Measurements from ENCODE around the gene YPEL2. TPM values are rescaled to one million over a fixed set of nuclear protein-coding genes. Genes with fewer than 3 reads are reported as not detected.
"Not testable (repeated sequence)": the region's sequence is repeated elsewhere in the genome, so short reads cannot be mapped to it uniquely, and the experiment has no call there.

YPEL2 gene
- total RNA-seq, 1 experiment from 2014 or later = 4.2 TPM

DNA sequence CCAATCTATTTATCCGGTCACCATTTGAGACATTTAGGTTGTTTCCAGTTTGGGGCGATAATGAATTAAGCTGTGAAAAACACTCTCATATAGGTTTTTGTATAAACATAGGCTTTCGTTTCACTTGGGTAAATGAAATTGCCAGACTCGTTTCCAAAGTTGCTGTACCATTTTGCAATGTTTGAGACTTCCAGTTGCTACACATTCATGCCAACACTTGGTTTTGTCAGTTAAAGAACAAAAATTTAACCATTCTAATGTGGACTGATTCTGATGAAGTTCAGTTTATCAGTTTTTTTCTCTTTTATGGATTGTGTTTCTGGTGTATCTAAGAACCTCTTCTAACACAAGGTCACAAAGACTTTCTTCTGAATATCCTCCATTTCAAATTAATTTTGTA lies 52.4 kb downstream of the YPEL2 start:
- DNase-seq (ENCODE audit: low read depth in 1 of 2, low spot score in 2 of 2) = no peak
- Histone ChIP-seq H3K9me3 (replicated peaks) (no peaks in the 10 kb centered on the region), H3K4me3 (no peak overlapping the region), H3K4me1 (replicated peaks) (peaks cover 5% of the 10 kb centered on the region), H3K27me3 (replicated peaks) (no peaks in the 10 kb centered on the region), H3K27ac (no peak overlapping the region), H3K36me3 (no peaks in the 10 kb centered on the region)

DNA sequence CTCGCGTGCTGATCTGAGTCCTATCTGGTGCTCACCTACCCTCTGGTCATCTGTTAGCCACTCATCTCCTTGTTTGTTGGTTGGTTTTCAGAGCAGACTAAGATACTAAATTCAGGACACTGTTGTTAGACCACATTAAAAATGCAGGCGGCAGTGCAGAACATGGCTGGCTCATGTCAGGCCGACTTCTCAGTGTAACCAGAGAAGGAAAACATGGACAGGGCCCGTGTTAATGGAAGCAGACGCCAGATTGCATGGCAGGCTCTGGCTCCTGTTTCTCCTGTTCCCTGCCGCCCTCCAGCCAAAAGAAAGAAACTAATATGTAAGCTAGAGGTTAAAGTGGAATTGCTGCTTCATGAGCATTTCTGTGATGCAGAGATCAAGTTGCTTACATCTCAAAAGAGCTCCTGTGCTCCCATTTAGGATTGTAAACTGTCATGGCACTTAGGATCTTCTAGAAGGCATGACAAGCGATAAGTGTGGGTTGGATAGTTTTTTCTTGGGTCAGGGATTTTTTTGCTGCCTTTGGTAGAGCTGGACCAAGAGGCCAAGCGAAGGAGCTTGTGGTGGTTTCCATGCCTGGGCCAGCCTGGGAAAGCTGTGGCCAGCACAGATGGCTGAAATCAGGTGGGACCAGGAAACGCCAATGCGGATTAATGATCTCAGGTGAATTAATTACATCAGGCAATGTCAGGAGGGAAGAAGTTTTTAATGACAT lies 56.1 kb downstream of the YPEL2 start:
- no peak for DNase-seq (ENCODE audit: low read depth in 1 of 2, low spot score in 2 of 2)
- no peaks in the 10 kb centered on the region for H3K4me1 ChIP-seq (replicated peaks)
- H3K27ac ChIP-seq = no peak overlapping the region
- no peaks in the 10 kb centered on the region; the same call in 1 of the 2 replicates for H3K9me3 ChIP-seq (replicated peaks)
- H3K4me3 ChIP-seq = no peak overlapping the region
- H3K27me3 ChIP-seq (replicated peaks) = no peaks in the 10 kb centered on the region
- no peaks in the 10 kb centered on the region for H3K36me3 ChIP-seq

DNA sequence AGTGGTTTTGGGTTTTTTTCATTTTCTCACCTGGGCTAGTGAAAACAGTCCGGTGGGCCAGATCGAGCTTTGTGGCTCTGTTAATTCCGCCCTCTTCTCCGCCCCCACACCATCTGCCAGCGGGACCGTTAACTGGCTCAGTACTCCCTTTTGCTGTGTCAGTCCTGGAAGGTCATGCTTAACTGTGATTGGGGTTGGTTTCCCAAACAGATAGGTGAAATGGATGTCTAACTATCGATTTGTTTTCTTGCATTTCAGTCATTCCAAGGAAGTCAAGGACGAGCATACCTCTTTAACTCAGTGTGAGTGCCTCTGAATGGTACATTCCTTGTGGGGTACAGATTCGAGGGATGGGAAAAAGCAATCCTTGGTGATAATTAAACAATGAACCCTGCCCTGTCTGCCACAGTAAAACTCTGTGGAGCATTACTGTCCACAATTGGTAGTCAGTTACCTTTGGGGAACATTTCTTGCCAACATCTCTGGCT lies 56.7 kb downstream of the YPEL2 start:
- Histone ChIP-seq H3K27me3 (replicated peaks) (no peaks in the 10 kb centered on the region), H3K4me1 (replicated peaks) (no peaks in the 10 kb centered on the region), H3K27ac (no peak overlapping the region), H3K4me3 (no peak overlapping the region), H3K36me3 (no peaks in the 10 kb centered on the region), H3K9me3 (replicated peaks) (no peaks in the 10 kb centered on the region; the same call in 1 of the 2 replicates)
- no peak for DNase-seq (ENCODE audit: low read depth in 1 of 2, low spot score in 2 of 2)

DNA sequence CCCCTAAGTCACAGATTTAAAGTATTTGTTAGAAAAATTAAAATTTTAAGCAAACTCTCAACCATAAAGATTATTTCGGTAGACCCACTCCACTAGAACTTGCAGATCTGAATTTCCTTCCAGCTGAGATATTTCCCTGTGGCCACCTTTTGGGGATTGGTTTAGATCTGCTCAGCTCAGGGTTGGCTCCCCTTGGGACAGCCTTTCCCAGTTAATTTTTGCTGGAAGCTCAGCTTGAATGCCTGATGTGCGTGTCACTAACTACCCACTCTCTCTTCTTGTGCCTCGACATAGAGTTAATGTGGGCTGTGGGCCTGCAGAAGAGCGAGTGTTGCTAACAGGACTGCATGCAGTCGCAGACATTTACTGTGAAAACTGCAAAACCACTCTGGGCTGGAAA lies 57.6 kb downstream of the YPEL2 start:
- Histone ChIP-seq H3K4me1 (replicated peaks) (no peaks in the 10 kb centered on the region), H3K27me3 (replicated peaks) (no peaks in the 10 kb centered on the region), H3K36me3 (no peaks in the 10 kb centered on the region), H3K27ac (no peak overlapping the region), H3K9me3 (replicated peaks) (no peaks in the 10 kb centered on the region; the same call in 1 of the 2 replicates), H3K4me3 (no peak overlapping the region)
- DNase-seq (ENCODE audit: low read depth in 1 of 2, low spot score in 2 of 2) = no peak

DNA sequence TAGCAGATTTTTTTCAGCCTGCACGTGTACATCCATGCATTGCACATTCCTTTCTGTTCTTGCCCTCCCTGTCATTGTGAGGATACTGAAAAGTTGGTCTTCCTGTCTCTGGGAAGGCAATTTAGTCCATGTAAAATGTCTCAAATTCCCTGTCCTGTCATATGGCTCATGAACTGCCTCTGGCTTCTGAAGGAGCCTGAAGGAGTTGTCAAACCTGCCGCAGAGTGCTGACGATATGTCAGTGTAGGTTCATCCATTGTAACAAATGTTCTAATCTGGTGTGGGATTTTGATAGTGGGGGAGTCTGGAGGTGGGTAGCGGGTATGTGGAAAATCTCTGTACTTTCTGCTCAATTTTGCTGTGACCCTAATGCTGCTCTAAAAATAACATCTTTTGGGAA lies 59.6 kb downstream of the YPEL2 start:
- no peak overlapping the region for H3K4me3 ChIP-seq
- H3K4me1 ChIP-seq (replicated peaks) = no peaks in the 10 kb centered on the region
- no peaks in the 10 kb centered on the region for H3K27me3 ChIP-seq (replicated peaks)
- H3K9me3 ChIP-seq (replicated peaks) = no peaks in the 10 kb centered on the region; the same call in 1 of the 2 replicates
- H3K36me3 ChIP-seq = no peaks in the 10 kb centered on the region
- H3K27ac ChIP-seq = no peak overlapping the region
- DNase-seq (ENCODE audit: low read depth in 1 of 2, low spot score in 2 of 2) = no peak

DNA sequence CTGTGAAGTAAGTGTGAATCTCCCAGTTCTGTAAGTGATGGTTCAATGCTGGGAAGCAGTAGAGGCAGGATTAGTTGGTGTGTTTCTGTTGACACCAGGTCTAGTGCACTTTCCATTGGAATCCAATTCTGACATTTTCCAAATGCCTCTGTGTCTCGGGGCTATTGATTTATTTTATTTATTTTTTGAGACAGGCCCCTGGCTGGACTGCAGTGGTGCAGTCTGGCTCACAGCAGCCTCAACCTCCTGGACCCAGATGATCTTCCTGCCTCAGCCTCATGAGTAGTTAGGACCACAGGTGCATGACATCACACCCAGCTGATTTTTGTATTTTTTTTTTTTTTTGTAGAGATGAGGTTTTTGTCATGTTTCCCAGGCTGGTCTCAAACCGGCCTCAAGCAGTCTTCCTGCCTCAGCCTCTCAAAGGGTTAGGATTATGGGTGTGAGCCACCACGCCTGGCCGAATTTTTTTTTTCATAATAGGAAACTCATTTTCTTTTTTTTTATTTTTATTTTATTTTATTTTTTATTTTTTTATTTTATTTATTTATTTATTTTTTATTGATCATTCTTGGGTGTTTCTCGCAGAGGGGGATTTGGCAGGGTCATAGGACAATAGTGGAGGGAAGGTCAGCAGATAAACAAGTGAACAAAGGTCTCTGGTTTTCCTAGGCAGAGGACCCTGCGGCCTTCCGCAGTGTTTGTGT lies 61.7 kb downstream of the YPEL2 start:
- Histone ChIP-seq H3K27ac (no peak overlapping the region), H3K27me3 (replicated peaks) (no peaks in the 10 kb centered on the region), H3K4me1 (replicated peaks) (no peaks in the 10 kb centered on the region), H3K36me3 (no peaks in the 10 kb centered on the region), H3K4me3 (no peak overlapping the region), H3K9me3 (replicated peaks) (no peaks in the 10 kb centered on the region; the same call in 1 of the 2 replicates)
- no peak for DNase-seq (ENCODE audit: low read depth in 1 of 2, low spot score in 2 of 2)

DNA sequence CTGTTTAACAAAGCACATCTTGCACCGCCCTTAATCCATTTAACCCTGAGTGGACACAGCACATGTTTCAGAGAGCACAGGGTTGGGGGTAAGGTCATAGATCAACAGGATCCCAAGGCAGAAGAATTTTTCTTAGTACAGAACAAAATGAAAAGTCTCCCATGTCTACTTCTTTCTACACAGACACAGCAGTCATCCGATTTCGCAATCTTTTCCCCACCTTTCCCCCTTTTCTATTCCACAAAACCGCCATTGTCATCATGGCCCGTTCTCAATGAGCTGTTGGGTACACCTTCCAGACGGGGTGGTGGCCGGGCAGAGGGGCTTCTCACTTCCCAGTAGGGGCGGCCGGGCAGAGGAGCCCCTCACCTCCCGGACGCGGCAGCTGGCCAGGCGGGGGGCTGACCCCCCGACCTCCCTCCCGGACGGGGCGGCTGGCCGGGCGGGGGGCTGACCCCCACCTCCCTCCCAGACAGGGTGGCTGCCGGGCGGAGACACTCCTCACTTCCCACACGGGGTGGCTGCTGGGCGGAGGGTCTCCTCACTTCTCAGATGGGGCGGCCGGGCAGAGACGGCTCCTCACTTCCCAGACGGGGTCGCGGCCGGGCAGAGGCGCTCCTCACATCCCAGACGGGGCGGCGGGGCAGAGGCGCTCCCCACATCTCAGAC lies 62.4 kb downstream of the YPEL2 start:
- not testable (repeated sequence) for H3K4me3 ChIP-seq

DNA sequence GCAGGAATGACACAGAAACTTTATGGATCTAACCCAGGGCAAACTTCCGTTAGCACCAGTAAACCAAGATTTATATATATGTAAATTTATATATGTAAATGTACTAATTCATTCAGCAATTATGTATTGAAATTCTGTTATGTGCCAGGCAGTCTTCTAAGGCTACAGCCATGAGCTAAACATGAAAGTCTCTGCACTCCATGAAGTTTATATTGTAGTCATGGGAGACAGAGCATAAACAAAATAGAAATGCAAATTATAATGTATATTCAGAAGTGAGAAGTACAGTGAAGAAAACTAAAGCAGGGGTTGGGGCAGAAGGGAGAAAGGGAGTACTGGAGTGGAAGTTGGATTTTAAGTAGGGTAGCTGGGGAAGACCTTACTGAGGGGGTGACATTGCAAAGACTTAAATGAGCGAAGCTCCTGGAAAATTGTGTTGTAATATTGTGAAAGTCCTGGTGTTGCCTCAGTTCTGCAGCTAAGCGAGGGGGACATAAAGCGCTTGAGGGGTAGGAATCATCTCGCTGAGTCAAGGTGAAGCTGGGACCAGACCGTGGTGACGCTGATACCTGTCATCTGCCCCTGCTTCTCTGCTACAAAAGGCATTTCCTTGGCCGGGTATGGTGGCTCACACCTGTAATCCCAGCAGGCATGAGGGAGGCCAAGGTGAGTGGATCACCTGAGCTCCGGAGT lies 64.8 kb downstream of the YPEL2 start:
- Histone ChIP-seq H3K4me1 (replicated peaks) (no peaks in the 10 kb centered on the region), H3K27ac (no peak overlapping the region), H3K4me3 (no peak overlapping the region), H3K9me3 (replicated peaks) (no peaks in the 10 kb centered on the region; the same call in 1 of the 2 replicates), H3K27me3 (replicated peaks) (no peaks in the 10 kb centered on the region), H3K36me3 (no peaks in the 10 kb centered on the region)
- DNase-seq (ENCODE audit: low read depth in 1 of 2, low spot score in 2 of 2) = no peak

More for the DNA sequence above, 62.4 kb downstream of the YPEL2 start:
- not testable (repeated sequence) for H3K36me3 ChIP-seq; H3K9me3 ChIP-seq (replicated peaks); H3K4me1 ChIP-seq (replicated peaks); DNase-seq (ENCODE audit: low read depth in 1 of 2, low spot score in 2 of 2); H3K27me3 ChIP-seq (replicated peaks); H3K27ac ChIP-seq

DNA sequence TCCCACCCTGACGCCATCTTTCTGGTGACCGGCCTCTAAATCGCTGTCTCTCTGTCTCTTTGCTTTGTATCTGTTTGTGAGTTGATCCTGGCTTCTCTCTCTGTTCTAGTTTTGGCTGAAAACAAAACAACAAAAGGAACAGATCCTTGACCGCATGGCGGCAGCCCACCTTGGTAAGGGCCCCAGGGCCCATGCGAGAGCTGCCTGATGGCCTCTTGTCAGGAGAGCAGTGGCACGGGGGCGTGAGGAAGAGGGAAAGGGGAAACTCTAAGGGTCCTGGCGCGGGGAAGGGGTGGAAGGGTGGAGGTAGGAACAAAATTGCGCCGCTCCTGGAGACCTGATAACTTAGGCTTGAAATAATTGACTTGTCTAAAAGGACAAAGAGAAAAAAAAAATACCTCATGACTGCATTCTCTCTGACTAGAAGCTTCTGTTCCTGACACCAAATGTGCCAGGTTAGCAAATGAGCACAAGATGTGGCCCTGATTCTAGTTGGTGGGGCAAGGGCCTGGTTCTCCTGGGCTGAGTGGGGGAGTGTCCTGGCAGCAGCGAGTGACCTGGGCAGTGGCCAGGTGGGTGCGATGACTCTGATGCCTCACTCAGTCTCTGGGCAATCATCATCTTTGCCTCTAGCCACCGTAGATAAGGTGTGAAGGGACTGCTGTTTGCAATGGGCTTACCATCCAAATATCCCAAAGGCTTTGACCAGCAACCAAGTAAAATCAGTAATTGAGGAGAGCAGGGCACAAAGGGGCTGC lies 66.0 kb downstream of the YPEL2 start:
- Histone ChIP-seq H3K9me3 (replicated peaks) (no peaks in the 10 kb centered on the region), H3K27me3 (replicated peaks) (no peaks in the 10 kb centered on the region), H3K27ac (no peak overlapping the region), H3K4me3 (no peak overlapping the region), H3K4me1 (replicated peaks) (no peaks in the 10 kb centered on the region), H3K36me3 (no peaks in the 10 kb centered on the region)
- DNase-seq (ENCODE audit: low read depth in 1 of 2, low spot score in 2 of 2) = no peak

DNA sequence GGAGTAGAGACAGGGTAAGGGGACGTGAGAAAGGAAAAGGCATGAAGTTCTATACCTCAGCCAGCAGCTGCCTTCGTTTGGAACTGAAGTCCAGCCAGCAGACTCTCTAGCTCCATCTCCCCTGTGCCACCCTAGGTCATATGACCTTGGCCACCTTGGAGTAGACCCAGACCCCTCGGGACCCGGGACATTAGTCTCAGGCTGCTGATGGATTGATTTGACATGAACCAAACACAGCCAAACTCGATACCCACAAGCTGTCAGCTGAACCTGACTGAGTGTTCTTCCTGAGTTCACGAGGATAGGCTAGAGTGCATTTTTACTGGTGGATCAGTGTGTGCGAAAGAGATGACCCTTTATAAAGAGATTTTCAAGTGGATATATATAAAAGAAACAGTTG lies 68.5 kb downstream of the YPEL2 start:
- H3K27ac ChIP-seq = no peak overlapping the region
- no peak for DNase-seq (ENCODE audit: low read depth in 1 of 2, low spot score in 2 of 2)
- H3K36me3 ChIP-seq = no peaks in the 10 kb centered on the region
- no peaks in the 10 kb centered on the region for H3K4me1 ChIP-seq (replicated peaks)
- H3K27me3 ChIP-seq (replicated peaks) = no peaks in the 10 kb centered on the region
- no peak overlapping the region for H3K4me3 ChIP-seq
- H3K9me3 ChIP-seq (replicated peaks) = no peaks in the 10 kb centered on the region

DNA sequence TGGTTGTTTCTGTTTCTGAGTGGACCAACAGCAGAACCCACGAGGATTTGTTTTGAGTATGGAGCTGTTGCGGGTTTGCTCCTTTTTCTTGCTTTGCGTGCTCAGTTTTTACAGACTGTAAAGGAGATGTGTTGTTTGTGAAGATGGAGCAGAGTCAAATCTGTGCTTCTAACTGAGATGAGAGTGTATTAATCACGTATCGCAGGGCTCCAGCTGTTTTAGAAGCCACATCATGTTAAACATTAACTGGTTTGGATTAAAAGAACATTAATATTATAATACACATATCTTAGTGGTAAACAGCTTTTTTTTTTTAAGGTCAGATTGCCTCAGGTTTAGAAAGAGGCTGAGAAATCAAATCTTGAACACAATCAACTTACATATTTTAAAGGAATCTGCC lies 69.4 kb downstream of the YPEL2 start:
- no peaks in the 10 kb centered on the region for H3K27me3 ChIP-seq (replicated peaks)
- no peaks in the 10 kb centered on the region for H3K36me3 ChIP-seq
- no peaks in the 10 kb centered on the region for H3K9me3 ChIP-seq (replicated peaks)
- no peak overlapping the region for H3K27ac ChIP-seq
- DNase-seq (ENCODE audit: low read depth in 1 of 2, low spot score in 2 of 2) = no peak
- no peak overlapping the region for H3K4me3 ChIP-seq
- H3K4me1 ChIP-seq (replicated peaks) = no peaks in the 10 kb centered on the region

DNA sequence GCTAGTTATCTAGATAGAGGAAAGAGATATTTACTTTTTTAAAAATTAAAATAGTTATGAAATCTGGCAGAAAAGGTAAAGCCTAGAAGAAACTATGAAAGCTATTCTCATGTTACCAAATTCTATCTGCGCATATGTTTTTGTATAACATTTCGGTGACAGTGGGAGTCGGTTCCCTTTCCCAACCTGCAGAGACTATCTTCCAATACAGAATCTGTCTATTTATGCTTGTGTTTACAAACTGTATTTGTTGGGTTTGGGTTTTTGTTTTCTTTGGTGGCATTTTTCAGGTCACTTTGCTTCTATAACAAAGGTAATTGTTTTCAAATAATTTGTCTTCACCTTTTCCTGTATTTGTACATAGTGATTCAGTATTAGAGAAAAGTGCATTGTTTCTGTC lies 69.8 kb downstream of the YPEL2 start:
- Histone ChIP-seq H3K27me3 (replicated peaks) (no peaks in the 10 kb centered on the region), H3K4me3 (no peak overlapping the region), H3K36me3 (no peaks in the 10 kb centered on the region), H3K27ac (no peak overlapping the region), H3K9me3 (replicated peaks) (no peaks in the 10 kb centered on the region), H3K4me1 (replicated peaks) (no peaks in the 10 kb centered on the region)
- DNase-seq (ENCODE audit: low read depth in 1 of 2, low spot score in 2 of 2) = no peak

DNA sequence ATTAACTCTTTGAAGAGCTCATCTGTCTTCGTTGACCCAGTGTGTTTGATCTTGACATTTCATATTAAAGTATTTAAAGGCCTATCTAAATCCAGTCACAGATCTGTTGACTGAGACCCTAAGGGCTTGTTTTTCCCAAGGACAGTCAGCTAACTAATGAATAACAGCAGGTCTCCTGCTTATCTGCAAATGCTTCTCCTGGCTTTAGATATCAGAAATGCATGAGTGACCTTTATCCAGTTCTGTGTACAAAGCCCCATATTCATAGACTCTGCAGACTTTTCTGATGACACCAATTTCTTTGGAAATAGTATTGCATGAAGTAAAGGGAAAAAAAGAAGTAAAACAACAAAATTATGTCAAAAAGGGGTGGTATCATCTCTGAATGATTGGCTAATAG lies 70.3 kb downstream of the YPEL2 start:
- H3K4me3 ChIP-seq = no peak overlapping the region
- no peaks in the 10 kb centered on the region for H3K27me3 ChIP-seq (replicated peaks)
- no peak overlapping the region for H3K27ac ChIP-seq
- no peaks in the 10 kb centered on the region for H3K36me3 ChIP-seq
- no peaks in the 10 kb centered on the region for H3K9me3 ChIP-seq (replicated peaks)
- H3K4me1 ChIP-seq (replicated peaks) = no peaks in the 10 kb centered on the region
- no peak for DNase-seq (ENCODE audit: low read depth in 1 of 2, low spot score in 2 of 2)

Measured in SJSA1 (cell line).